ENCODE results near the gene YPEL1. TPM values are rescaled to one million over a fixed set of nuclear protein-coding genes. Genes with fewer than 3 reads are reported as not detected.

YPEL1 gene
- total RNA-seq, 1 experiment from 2014 or later, result 3.1 TPM

GRCh38 chr22:21761086-21761485, 25.5 kb upstream of the YPEL1 start:
- no peak for TF ChIP-seq FOSL1 (IDR thresholded peaks at IDR 0.05; ENCODE audit: low read depth)
- TF ChIP-seq POLR2A (IDR thresholded peaks at IDR 0.05; ENCODE audit: borderline replicate concordance, extremely low read depth, insufficient read depth, insufficient read length), result no peak
- no peak for TF ChIP-seq EZH2phosphoT487 (IDR thresholded peaks at IDR 0.05; ENCODE audit: borderline replicate concordance)
- no peak for TF ChIP-seq SP1 (IDR thresholded peaks at IDR 0.05; ENCODE audit: low read depth)
- TF ChIP-seq SRF (IDR thresholded peaks at IDR 0.05; ENCODE audit: low read depth), result no peak
- TF ChIP-seq, protein P1, sequence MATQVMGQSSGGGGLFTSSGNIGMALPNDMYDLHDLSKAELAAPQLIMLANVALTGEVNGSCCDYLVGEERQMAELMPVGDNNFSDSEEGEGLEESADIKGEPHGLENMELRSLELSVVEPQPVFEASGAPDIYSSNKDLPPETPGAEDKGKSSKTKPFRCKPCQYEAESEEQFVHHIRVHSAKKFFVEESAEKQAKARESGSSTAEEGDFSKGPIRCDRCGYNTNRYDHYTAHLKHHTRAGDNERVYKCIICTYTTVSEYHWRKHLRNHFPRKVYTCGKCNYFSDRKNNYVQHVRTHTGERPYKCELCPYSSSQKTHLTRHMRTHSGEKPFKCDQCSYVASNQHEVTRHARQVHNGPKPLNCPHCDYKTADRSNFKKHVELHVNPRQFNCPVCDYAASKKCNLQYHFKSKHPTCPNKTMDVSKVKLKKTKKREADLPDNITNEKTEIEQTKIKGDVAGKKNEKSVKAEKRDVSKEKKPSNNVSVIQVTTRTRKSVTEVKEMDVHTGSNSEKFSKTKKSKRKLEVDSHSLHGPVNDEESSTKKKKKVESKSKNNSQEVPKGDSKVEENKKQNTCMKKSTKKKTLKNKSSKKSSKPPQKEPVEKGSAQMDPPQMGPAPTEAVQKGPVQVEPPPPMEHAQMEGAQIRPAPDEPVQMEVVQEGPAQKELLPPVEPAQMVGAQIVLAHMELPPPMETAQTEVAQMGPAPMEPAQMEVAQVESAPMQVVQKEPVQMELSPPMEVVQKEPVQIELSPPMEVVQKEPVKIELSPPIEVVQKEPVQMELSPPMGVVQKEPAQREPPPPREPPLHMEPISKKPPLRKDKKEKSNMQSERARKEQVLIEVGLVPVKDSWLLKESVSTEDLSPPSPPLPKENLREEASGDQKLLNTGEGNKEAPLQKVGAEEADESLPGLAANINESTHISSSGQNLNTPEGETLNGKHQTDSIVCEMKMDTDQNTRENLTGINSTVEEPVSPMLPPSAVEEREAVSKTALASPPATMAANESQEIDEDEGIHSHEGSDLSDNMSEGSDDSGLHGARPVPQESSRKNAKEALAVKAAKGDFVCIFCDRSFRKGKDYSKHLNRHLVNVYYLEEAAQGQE (IDR thresholded peaks at IDR 0.05; ENCODE audit: low read depth), result no peak
- TF ChIP-seq ZNF274 (IDR thresholded peaks at IDR 0.05; ENCODE audit: low read depth, low read length), result no peak
- TF ChIP-seq EGR1 (IDR thresholded peaks at IDR 0.05; ENCODE audit: low read depth), result no peak
- TF ChIP-seq, protein P2, sequence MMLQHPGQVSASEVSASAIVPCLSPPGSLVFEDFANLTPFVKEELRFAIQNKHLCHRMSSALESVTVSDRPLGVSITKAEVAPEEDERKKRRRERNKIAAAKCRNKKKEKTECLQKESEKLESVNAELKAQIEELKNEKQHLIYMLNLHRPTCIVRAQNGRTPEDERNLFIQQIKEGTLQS (IDR thresholded peaks at IDR 0.05), result no peak
- TF ChIP-seq POLR2AphosphoS5 (IDR thresholded peaks at IDR 0.05; ENCODE audit: low read depth, low read length), result no peak
- no peak for TF ChIP-seq ZFX (IDR thresholded peaks at IDR 0.05)
- BruUV-seq (replicated peaks), result no TSS peak

More at GRCh38 chr22:21761086-21761485, 25.5 kb upstream of the YPEL1 start:
- ChIA-PET CTCF (no interaction called here), RAD21 (ENCODE audit: low non-redundant PET in 1 of 2, low total read pairs in 2 of 2, uncharacterized antibody in 2 of 2, unreplicated experiment in 2 of 2) (no interaction called here), POLR2A (no interaction called here)
- ATAC-seq, result no peak
- Histone ChIP-seq H3K9me2 (ENCODE audit: insufficient read depth) (no peaks in the 10 kb centered on the region), H3K9ac (ENCODE audit: low read length) (no peak overlapping the region), H3K4me2 (ENCODE audit: low read length) (no peak overlapping the region), H3K36me3 (ENCODE audit: control insufficient read depth in 1 of 2, insufficient read depth in 2 of 2, low read length in 2 of 2) (peaks cover 29 to 31% of the 10 kb centered on the region in 2 experiments; a peak in 3 of 4 replicates), H3K4me1 (ENCODE audit: control insufficient read depth in 1 of 2, insufficient read depth in 2 of 2, low read length in 2 of 2) (no peaks in the 10 kb centered on the region), H3K9me3 (ENCODE audit: control insufficient read depth in 1 of 2, insufficient read depth in 1 of 2, low read depth in 1 of 2, low read length in 2 of 2) (no peaks in the 10 kb centered on the region), H3K27ac (ENCODE audit: low read depth, low read length) (no peak overlapping the region), H3K4me3 (replicated peaks in 1 of 2; ENCODE audit: low read depth in 1 of 2, low read length in 2 of 2) (no peak overlapping the region), H3K79me2 (ENCODE audit: insufficient read depth, low read length) (no peaks in the 10 kb centered on the region), H2AFZ (ENCODE audit: low read depth, low read length, poor library complexity, severe bottlenecking) (no peak overlapping the region), H3K27me3 (ENCODE audit: insufficient read depth, low read length) (no peaks in the 10 kb centered on the region), H4K20me1 (ENCODE audit: insufficient read depth) (no peaks in the 10 kb centered on the region)
- intact Hi-C loops (cut with micrococcal nuclease), result no loop called here
- no peak for DNase-seq (ENCODE audit: low read depth, low spot score)
